ENCODE data around the gene SF3B5.

DNA sequence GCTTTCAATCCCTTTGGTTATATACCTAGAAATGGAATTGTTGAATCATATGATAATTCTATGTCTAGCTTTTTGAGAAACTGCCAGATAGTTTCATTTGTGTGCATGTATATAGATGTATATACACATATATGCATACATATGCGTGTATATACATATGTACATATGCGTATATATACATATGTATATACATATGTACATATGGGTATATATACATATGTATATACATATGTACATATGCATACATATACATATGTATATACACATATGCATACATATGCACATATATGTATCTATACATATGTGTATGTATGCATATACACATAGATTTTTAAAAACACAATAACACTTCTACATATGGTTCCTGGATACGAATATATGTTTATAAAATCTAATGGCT, 8.4 kb downstream of the SF3B5 start:
- TF ChIP-seq, protein P1, sequence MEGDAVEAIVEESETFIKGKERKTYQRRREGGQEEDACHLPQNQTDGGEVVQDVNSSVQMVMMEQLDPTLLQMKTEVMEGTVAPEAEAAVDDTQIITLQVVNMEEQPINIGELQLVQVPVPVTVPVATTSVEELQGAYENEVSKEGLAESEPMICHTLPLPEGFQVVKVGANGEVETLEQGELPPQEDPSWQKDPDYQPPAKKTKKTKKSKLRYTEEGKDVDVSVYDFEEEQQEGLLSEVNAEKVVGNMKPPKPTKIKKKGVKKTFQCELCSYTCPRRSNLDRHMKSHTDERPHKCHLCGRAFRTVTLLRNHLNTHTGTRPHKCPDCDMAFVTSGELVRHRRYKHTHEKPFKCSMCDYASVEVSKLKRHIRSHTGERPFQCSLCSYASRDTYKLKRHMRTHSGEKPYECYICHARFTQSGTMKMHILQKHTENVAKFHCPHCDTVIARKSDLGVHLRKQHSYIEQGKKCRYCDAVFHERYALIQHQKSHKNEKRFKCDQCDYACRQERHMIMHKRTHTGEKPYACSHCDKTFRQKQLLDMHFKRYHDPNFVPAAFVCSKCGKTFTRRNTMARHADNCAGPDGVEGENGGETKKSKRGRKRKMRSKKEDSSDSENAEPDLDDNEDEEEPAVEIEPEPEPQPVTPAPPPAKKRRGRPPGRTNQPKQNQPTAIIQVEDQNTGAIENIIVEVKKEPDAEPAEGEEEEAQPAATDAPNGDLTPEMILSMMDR (IDR thresholded peaks at IDR 0.05; ENCODE audit: insufficient read depth, low read length): no peak
- TF ChIP-seq POLR2AphosphoS5 (IDR thresholded peaks at IDR 0.05; ENCODE audit: low read depth): no peak
- TF ChIP-seq, protein P2, sequence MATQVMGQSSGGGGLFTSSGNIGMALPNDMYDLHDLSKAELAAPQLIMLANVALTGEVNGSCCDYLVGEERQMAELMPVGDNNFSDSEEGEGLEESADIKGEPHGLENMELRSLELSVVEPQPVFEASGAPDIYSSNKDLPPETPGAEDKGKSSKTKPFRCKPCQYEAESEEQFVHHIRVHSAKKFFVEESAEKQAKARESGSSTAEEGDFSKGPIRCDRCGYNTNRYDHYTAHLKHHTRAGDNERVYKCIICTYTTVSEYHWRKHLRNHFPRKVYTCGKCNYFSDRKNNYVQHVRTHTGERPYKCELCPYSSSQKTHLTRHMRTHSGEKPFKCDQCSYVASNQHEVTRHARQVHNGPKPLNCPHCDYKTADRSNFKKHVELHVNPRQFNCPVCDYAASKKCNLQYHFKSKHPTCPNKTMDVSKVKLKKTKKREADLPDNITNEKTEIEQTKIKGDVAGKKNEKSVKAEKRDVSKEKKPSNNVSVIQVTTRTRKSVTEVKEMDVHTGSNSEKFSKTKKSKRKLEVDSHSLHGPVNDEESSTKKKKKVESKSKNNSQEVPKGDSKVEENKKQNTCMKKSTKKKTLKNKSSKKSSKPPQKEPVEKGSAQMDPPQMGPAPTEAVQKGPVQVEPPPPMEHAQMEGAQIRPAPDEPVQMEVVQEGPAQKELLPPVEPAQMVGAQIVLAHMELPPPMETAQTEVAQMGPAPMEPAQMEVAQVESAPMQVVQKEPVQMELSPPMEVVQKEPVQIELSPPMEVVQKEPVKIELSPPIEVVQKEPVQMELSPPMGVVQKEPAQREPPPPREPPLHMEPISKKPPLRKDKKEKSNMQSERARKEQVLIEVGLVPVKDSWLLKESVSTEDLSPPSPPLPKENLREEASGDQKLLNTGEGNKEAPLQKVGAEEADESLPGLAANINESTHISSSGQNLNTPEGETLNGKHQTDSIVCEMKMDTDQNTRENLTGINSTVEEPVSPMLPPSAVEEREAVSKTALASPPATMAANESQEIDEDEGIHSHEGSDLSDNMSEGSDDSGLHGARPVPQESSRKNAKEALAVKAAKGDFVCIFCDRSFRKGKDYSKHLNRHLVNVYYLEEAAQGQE (IDR thresholded peaks at IDR 0.05; ENCODE audit: insufficient replicate concordance, low read depth): no peak
- no peak for TF ChIP-seq SPI1 (IDR thresholded peaks at IDR 0.05; ENCODE audit: borderline replicate concordance, low read depth)
- no peak for TF ChIP-seq GABPA (IDR thresholded peaks at IDR 0.05; ENCODE audit: low read depth)

Data from HL-60 (cell line).